Measurements from ENCODE around the gene RPS5. TPM values are rescaled to one million over a fixed set of nuclear protein-coding genes. Genes with fewer than 3 reads are reported as not detected.

RPS5 gene
- total RNA-seq, 1 experiment from 2014 or later, result 1,982 TPM

- TF ChIP-seq CBX3 (IDR thresholded peaks at IDR 0.05; ENCODE audit: low read depth) (no peak), CEBPB (IDR thresholded peaks at IDR 0.05; ENCODE audit: low read depth) (no peak), EZH2phosphoT487 (IDR thresholded peaks at IDR 0.05; ENCODE audit: borderline replicate concordance) (no peak), ZNF274 (IDR thresholded peaks at IDR 0.05; ENCODE audit: low read depth, low read length) (no peak), EZH2 (IDR thresholded peaks at IDR 0.05) (no peak), RAD21 (IDR thresholded peaks at IDR 0.05; ENCODE audit: low read depth) (no peak), SIN3A (IDR thresholded peaks at IDR 0.05; ENCODE audit: low read depth) (peak; percentile 94)
Measured at GRCh38 chr19:58386576-58387337, at the start of gene RPS5 (continued).

- Histone ChIP-seq H3K4me1 (ENCODE audit: control insufficient read depth in 1 of 2, insufficient read depth in 2 of 2, low read length in 2 of 2) (no peaks in the 10 kb centered on the region), H3K4me2 (ENCODE audit: low read length) (no peak overlapping the region), H3K79me2 (ENCODE audit: insufficient read depth, low read length) (no peaks in the 10 kb centered on the region), H3K9me3 (ENCODE audit: control insufficient read depth in 1 of 2, insufficient read depth in 1 of 2, low read depth in 1 of 2, low read length in 2 of 2) (peaks cover 0 to 4% of the 10 kb centered on the region in 2 experiments; a peak in 1 of 4 replicates), H4K20me1 (ENCODE audit: insufficient read depth) (no peaks in the 10 kb centered on the region), H3K9me2 (ENCODE audit: insufficient read depth) (no peaks in the 10 kb centered on the region), H3K9ac (ENCODE audit: low read length) (no peak overlapping the region), H2AFZ (ENCODE audit: low read depth, low read length, poor library complexity, severe bottlenecking) (no peak overlapping the region), H3K36me3 (ENCODE audit: control insufficient read depth in 1 of 2, insufficient read depth in 2 of 2, low read length in 2 of 2) (peaks cover 0 to 21% of the 10 kb centered on the region in 2 experiments; a peak in 1 of 4 replicates), H3K27ac (ENCODE audit: low read depth, low read length) (no peak overlapping the region), H3K27me3 (ENCODE audit: insufficient read depth, low read length) (no peaks in the 10 kb centered on the region), H3K4me3 (replicated peaks in 1 of 2; ENCODE audit: low read depth in 1 of 2, low read length in 2 of 2) (no peak overlapping the region)
- intact Hi-C loops (cut with micrococcal nuclease), result no loop called here
- POLR2A ChIA-PET, result no interaction called here
- TF ChIP-seq POLR2A (IDR thresholded peaks at IDR 0.05; ENCODE audit: borderline replicate concordance, extremely low read depth, insufficient read depth, insufficient read length) (no peak), ZBTB33 (IDR thresholded peaks at IDR 0.05; ENCODE audit: extremely low read depth, insufficient replicate concordance, low read length) (no peak)
- ATAC-seq (no peak), DNase-seq (ENCODE audit: low read depth, low spot score) (no peak)
- no TSS peak for BruUV-seq (replicated peaks)
- CTCF ChIA-PET, result no interaction called here
- RAD21 ChIA-PET (ENCODE audit: low non-redundant PET in 1 of 2, low total read pairs in 2 of 2, uncharacterized antibody in 2 of 2, unreplicated experiment in 2 of 2), result no interaction called here
Measured at GRCh38 chr19:58338336-58338735, 48.7 kb upstream of the RPS5 start.
